Measurements from ENCODE around the gene C19orf73. TPM values are rescaled to one million over a fixed set of nuclear protein-coding genes. Genes with fewer than 3 reads are reported as not detected.

C19orf73 gene
- total RNA-seq, 1 donor from 2014 or later: 1.1 TPM

GRCh38 chr19:49114630-49115363 lies 4.1 kb downstream of the C19orf73 start:
- Mint-ChIP-seq H3K4me3 (ENCODE audit: unreplicated experiment) (peak overlapping the region; percentile 73), H3K4me1 (ENCODE audit: low read depth) (peaks cover 43% of the 10 kb centered on the region), H3K36me3 (ENCODE audit: low read depth) (no peaks in the 10 kb centered on the region), H3K27ac (ENCODE audit: unreplicated experiment) (peak overlapping the region; percentile 12), H3K27me3 (ENCODE audit: low read depth) (no peaks in the 10 kb centered on the region), H3K9me3 (ENCODE audit: low read depth) (no peaks in the 10 kb centered on the region)
- DNase-seq (ENCODE audit: low spot score): no peak
- TF ChIP-seq, protein P1, sequence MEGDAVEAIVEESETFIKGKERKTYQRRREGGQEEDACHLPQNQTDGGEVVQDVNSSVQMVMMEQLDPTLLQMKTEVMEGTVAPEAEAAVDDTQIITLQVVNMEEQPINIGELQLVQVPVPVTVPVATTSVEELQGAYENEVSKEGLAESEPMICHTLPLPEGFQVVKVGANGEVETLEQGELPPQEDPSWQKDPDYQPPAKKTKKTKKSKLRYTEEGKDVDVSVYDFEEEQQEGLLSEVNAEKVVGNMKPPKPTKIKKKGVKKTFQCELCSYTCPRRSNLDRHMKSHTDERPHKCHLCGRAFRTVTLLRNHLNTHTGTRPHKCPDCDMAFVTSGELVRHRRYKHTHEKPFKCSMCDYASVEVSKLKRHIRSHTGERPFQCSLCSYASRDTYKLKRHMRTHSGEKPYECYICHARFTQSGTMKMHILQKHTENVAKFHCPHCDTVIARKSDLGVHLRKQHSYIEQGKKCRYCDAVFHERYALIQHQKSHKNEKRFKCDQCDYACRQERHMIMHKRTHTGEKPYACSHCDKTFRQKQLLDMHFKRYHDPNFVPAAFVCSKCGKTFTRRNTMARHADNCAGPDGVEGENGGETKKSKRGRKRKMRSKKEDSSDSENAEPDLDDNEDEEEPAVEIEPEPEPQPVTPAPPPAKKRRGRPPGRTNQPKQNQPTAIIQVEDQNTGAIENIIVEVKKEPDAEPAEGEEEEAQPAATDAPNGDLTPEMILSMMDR (IDR thresholded peaks at IDR 0.05): no peak

DNA sequence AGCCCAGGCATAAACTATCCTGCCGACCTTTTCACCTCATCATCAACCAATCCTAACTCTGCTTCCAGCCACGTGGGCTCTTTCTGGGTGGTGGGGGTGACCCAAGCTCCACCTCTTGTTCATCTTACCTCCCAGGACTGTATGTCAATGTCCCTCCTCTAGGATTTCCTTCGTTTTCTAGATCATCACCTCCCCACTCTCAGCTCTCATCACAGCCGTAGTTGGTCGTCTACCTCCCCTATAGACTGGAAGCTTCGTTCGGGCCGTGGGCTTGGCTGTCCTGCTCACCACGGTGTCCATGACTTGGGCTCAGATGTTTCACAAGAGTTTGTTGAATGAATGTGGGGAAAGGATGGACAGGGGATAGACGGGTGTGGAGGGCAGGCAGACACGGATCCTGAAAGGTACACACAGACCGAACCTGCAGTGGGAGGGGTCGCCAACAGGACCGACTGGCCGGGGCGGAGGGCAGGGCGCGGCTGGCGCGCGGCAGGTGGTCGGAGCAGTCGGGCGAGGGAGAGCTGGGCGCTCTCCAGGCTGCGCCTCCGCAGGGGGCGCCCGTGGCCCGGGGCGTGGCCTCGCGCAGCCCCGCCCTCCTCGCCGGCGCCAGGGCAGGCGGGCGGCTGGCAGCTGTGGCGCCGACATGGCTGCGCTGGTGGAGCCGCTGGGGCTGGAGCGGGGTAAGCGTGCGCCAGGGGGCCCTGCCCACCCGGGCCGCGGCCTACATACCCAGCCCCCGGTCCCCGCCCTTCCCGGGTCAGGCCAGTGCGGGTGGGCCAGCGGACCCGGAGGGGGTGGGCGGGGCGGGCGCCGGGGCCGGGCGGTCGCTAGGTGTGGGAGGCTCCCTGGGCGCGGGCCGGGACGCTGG lies 4.9 kb downstream of the C19orf73 start, which contains the start of gene LIN7B:
TSS of gene LIN7B (plus strand) at position 609 of the 868 bp plus-strand sequence. CDS start at position 644, 35 bp downstream.
- H3K4me1 Mint-ChIP-seq (ENCODE audit: low read depth): peaks cover 50% of the 10 kb centered on the region
- H3K9me3 Mint-ChIP-seq (ENCODE audit: low read depth): no peaks in the 10 kb centered on the region
- no peaks in the 10 kb centered on the region for H3K27me3 Mint-ChIP-seq (ENCODE audit: low read depth)
- H3K27ac Mint-ChIP-seq (ENCODE audit: unreplicated experiment): peak within 1 kb of the TSS; percentile 82
- no peak for DNase-seq (ENCODE audit: low spot score)
- peak within 1 kb of the TSS; percentile 78 for H3K4me3 Mint-ChIP-seq (ENCODE audit: unreplicated experiment)
- peaks cover under 1% of the 10 kb centered on the region for H3K36me3 Mint-ChIP-seq (ENCODE audit: low read depth)
- TF ChIP-seq, protein P1 (IDR thresholded peaks at IDR 0.05): peak; percentile 76

GRCh38 chr19:49111218-49111998 lies 7.5 kb downstream of the C19orf73 start:
- H3K4me3 Mint-ChIP-seq (ENCODE audit: unreplicated experiment): no peak overlapping the region
- peaks cover 42% of the 10 kb centered on the region for H3K4me1 Mint-ChIP-seq (ENCODE audit: low read depth)
- H3K27me3 Mint-ChIP-seq (ENCODE audit: low read depth): no peaks in the 10 kb centered on the region
- DNase-seq (ENCODE audit: low spot score): no peak
- no peaks in the 10 kb centered on the region for H3K9me3 Mint-ChIP-seq (ENCODE audit: low read depth)
- TF ChIP-seq, protein P1 (IDR thresholded peaks at IDR 0.05): no peak
- H3K27ac Mint-ChIP-seq (ENCODE audit: unreplicated experiment): peak overlapping the region; percentile 27
- peaks cover 18% of the 10 kb centered on the region for H3K36me3 Mint-ChIP-seq (ENCODE audit: low read depth)

- H3K4me1 Mint-ChIP-seq (ENCODE audit: low read depth): peaks cover 40% of the 10 kb centered on the region
- H3K27me3 Mint-ChIP-seq (ENCODE audit: low read depth): no peaks in the 10 kb centered on the region
- H3K27ac Mint-ChIP-seq (ENCODE audit: unreplicated experiment): peak overlapping the region; percentile 79
- DNase-seq (ENCODE audit: low spot score): no peak
- no peak overlapping the region for H3K4me3 Mint-ChIP-seq (ENCODE audit: unreplicated experiment)
- TF ChIP-seq, protein P1 (IDR thresholded peaks at IDR 0.05): no peak
- no peaks in the 10 kb centered on the region for H3K9me3 Mint-ChIP-seq (ENCODE audit: low read depth)
- peaks cover 20% of the 10 kb centered on the region for H3K36me3 Mint-ChIP-seq (ENCODE audit: low read depth)
These were observed 8.4 kb downstream of the C19orf73 start for GRCh38 chr19:49110567-49110966.

All from chondrocyte (in vitro differentiated cells).